Ovary (tissue), 3 donors: ENCODE data around the gene TRIOBP.

ENCODE experiments used
- EP300 ChIP-seq: sonication (generic); formaldehyde crosslinking; IDR thresholded peaks from one replicate; pipeline ENCODE4 v1.6.1; 2017; ENCODE audit warnings: antibody characterized with exemption
- POLR2A ChIP-seq: fragments of 450-650 bp; IDR thresholded peaks from one replicate; pipeline ENCODE4 v1.6.1; 2017; ENCODE audit warnings: antibody characterized with exemption, mild to moderate bottlenecking, moderate library complexity
- TF ChIP-seq, protein P1 (sequence below), 3 donors: fragments of 450-650 bp in 2 of 3; fragments of 200-600 bp in 1 of 3; IDR thresholded peaks; one replicate each; pipeline versions ENCODE4 v1.5.1 to v1.8.0; 2016 to 2022; ENCODE audit warnings: antibody characterized with exemption in 3 of 3, mild to moderate bottlenecking in 1 of 3
- donor health status: DM: no; HTN: no; CAD: no.

DNA sequence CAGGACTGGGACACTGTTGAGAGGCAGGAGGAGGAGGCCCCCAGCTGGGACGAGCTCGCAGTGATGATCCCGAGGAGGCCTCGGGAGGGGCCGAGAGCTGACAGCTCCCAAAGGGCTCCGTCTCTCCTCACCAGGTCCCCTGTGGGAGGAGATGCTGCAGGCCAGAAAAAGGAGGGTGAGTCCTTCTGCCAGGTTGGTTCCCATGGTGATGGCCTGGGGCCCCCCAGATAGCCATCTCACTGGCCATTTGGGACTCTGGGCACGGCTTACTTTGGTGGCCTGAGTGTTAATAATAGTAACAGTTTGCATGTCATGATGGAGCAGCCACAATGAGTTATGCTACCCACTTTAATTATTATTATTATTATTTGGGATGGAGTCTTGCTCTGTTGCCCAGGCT, 18.9 kb downstream of the TRIOBP start:
- TF ChIP-seq POLR2A (no peak), EP300 (no peak)
- TF ChIP-seq, protein P1, sequence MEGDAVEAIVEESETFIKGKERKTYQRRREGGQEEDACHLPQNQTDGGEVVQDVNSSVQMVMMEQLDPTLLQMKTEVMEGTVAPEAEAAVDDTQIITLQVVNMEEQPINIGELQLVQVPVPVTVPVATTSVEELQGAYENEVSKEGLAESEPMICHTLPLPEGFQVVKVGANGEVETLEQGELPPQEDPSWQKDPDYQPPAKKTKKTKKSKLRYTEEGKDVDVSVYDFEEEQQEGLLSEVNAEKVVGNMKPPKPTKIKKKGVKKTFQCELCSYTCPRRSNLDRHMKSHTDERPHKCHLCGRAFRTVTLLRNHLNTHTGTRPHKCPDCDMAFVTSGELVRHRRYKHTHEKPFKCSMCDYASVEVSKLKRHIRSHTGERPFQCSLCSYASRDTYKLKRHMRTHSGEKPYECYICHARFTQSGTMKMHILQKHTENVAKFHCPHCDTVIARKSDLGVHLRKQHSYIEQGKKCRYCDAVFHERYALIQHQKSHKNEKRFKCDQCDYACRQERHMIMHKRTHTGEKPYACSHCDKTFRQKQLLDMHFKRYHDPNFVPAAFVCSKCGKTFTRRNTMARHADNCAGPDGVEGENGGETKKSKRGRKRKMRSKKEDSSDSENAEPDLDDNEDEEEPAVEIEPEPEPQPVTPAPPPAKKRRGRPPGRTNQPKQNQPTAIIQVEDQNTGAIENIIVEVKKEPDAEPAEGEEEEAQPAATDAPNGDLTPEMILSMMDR (IDR thresholded peaks at IDR 0.05): no peak
